ENCODE data around the gene AOPEP. TPM values are rescaled to one million over a fixed set of nuclear protein-coding genes. Genes with fewer than 3 reads are reported as not detected.
A peak's percentile ranks its signal among the peaks of the same experiment; 100 is the strongest.

The AOPEP gene
- polyA plus RNA-seq, 2 of the 4 experiments (the other 2 are of a cell fraction): 226 to 266 TPM

- TF ChIP-seq JUNB (IDR thresholded peaks at IDR 0.05): no peak
- TF ChIP-seq E2F6 (IDR thresholded peaks at IDR 0.05; ENCODE audit: borderline replicate concordance, low read depth): no peak
- no peak for TF ChIP-seq POLR2AphosphoS2 (conservative IDR thresholded peaks at IDR 0.05; ENCODE audit: low read length)
- TF ChIP-seq RAD21 (conservative IDR thresholded peaks at IDR 0.05 in 1 of 2, IDR thresholded peaks at IDR 0.05 in 1 of 2): no peak
- no peak for TF ChIP-seq GATA3 (IDR thresholded peaks at IDR 0.05; ENCODE audit: borderline replicate concordance)
- no peak for TF ChIP-seq CBX2 (IDR thresholded peaks at IDR 0.05; ENCODE audit: borderline replicate concordance, low read depth)
- no peak for TF ChIP-seq HEYL (CRISPR knock-in tag; IDR thresholded peaks at IDR 0.05)
These were observed 377.5 kb downstream of the AOPEP start (continued) for GRCh38 chr9:95103871-95104580.

DNA sequence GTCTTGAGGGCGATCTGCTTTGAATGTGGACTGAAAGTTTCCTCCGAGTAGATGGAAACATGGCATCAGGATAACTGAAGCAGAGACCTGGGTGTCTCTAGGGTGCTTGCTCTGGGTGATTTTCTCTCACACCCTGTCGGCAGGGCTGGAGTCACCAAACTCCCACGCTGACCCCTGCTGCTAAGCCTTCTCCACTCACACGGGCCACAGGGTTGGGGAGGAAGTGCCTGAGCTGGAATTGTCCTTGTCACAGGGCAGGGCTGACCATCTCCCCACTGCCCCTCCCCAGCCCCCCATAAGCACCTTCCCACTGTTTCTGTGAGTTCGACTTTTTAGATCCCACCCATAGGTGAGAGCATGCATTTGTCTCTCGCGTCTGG, 378.1 kb downstream of the AOPEP start:
- Histone ChIP-seq H3K4me3 (no peak overlapping the region), H3K9me3 (no peaks in the 10 kb centered on the region), H3K4me2 (no peak overlapping the region), H3K4me1 (peaks cover 18% of the 10 kb centered on the region), H3K27ac (peak overlapping the region in 1 of 2 experiments; percentile 28; a peak in 1 of 6 replicates)
- no peak for FAIRE-seq
- POLR2A ChIA-PET: no interaction called here
- TF ChIP-seq ZSCAN20 (CRISPR knock-in tag; IDR thresholded peaks at IDR 0.05): no peak
- TF ChIP-seq TP53 (CRISPR knock-in tag; IDR thresholded peaks at IDR 0.05): no peak
- TF ChIP-seq FOSB (CRISPR knock-in tag; IDR thresholded peaks at IDR 0.05): no peak
- TF ChIP-seq PBX3 (IDR thresholded peaks at IDR 0.05): no peak
- no peak for TF ChIP-seq NPAS2 (CRISPR knock-in tag; IDR thresholded peaks at IDR 0.05; ENCODE audit: borderline replicate concordance)
- TF ChIP-seq EHF (CRISPR knock-in tag; IDR thresholded peaks at IDR 0.05): no peak
- no peak for TF ChIP-seq ZFP36 (IDR thresholded peaks at IDR 0.05; ENCODE audit: borderline replicate concordance, partially characterized antibody)
- no peak for TF ChIP-seq RNF2 (IDR thresholded peaks at IDR 0.05; ENCODE audit: borderline replicate concordance, low read depth)
- TF ChIP-seq HOXB5 (CRISPR knock-in tag; IDR thresholded peaks at IDR 0.05): no peak
- TF ChIP-seq, protein P1, sequence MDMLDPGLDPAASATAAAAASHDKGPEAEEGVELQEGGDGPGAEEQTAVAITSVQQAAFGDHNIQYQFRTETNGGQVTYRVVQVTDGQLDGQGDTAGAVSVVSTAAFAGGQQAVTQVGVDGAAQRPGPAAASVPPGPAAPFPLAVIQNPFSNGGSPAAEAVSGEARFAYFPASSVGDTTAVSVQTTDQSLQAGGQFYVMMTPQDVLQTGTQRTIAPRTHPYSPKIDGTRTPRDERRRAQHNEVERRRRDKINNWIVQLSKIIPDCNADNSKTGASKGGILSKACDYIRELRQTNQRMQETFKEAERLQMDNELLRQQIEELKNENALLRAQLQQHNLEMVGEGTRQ (IDR thresholded peaks at IDR 0.05): no peak
- no peak for TF ChIP-seq EP300 (IDR thresholded peaks at IDR 0.05)
- no peak for TF ChIP-seq KDM5A (IDR thresholded peaks at IDR 0.05)
- TF ChIP-seq NFE2L2 (conservative IDR thresholded peaks at IDR 0.05; ENCODE audit: low read length): no peak
- TF ChIP-seq KDM1A (IDR thresholded peaks at IDR 0.05; ENCODE audit: low read depth): no peak
- TF ChIP-seq TFCP2L1 (CRISPR knock-in tag; IDR thresholded peaks at IDR 0.05): no peak
- no peak for DNase-seq (ENCODE audit: low read depth in 1 of 2, low spot score in 1 of 2)
- CTCF ChIA-PET: interaction anchor here (0.6 to 3.2 kb wide), 2 partner anchors 23 to 136 kb away, joined by 3 to 8 read pairs; no protein-coding TSS in a partner anchor
- peak; percentile 3 to 20; a peak in 2 of 6 replicates for ATAC-seq
- WGBS (ENCODE audit: missing lambda C conversion rate): 85% methylated on average over 8 of the region's 8 CpGs

DNA sequence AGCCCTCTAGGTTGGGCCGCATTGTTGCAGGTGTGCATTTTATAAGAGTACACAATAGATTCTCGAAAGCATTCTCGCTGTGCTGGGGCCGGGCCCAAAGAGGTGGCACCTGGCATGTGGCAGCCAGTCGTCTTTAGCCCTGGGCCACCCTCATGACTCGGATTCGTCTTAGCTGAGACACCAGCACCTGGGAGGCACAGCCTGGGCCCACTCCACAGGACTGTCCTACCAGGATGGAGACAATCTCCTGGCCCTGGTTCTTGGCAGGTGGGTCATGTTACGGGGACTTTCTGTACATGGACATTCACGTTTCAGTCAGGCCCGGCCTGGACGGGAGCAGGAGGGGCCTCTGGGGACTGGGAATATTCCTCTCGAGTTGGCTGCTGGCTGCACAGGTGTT, 378.5 kb downstream of the AOPEP start:
- CTCF ChIA-PET: interaction anchor here (0.6 to 3.2 kb wide), 2 partner anchors 23 to 136 kb away, joined by 3 to 8 read pairs; no protein-coding TSS in a partner anchor
- WGBS (ENCODE audit: missing lambda C conversion rate): 90% methylated on average over 12 of the region's 12 CpGs
- Histone ChIP-seq H3K9me3 (no peaks in the 10 kb centered on the region), H3K4me2 (no peak overlapping the region), H3K4me3 (no peak overlapping the region), H3K4me1 (peaks cover 14% of the 10 kb centered on the region; the same call in 2 of the 3 replicates), H3K27ac (peak overlapping the region in 1 of 2 experiments; percentile 12; a peak in 1 of 6 replicates)
- ATAC-seq (no peak), FAIRE-seq (no peak), DNase-seq (ENCODE audit: low read depth in 1 of 2, low spot score in 1 of 2) (no peak)
- TF ChIP-seq MAZ (IDR thresholded peaks at IDR 0.05; ENCODE audit: borderline replicate concordance, low read depth, low read length) (no peak), CHD2 (IDR thresholded peaks at IDR 0.05; ENCODE audit: low read length, partially characterized antibody) (no peak), NFE2L2 (conservative IDR thresholded peaks at IDR 0.05; ENCODE audit: low read length) (no peak), TP53 (CRISPR knock-in tag; IDR thresholded peaks at IDR 0.05) (no peak)
- POLR2A ChIA-PET: interaction anchor here (0.5 kb wide), 1 partner anchor 27 kb away, joined by 3 read pairs; no protein-coding TSS in a partner anchor
